B cell (primary cell): ENCODE results near the gene GPR142.

Experiments
- CTCF ChIP-seq: fragments of 200-600 bp; IDR thresholded peaks from one replicate; pipeline ENCODE4 v1.8.0; 2022; ENCODE audit warnings: antibody characterized with exemption, mild to moderate bottlenecking
- EZH2 ChIP-seq: IDR thresholded peaks from 2 replicates; pipeline ENCODE4 v1.6.1; 2012; ENCODE audit warnings: borderline replicate concordance, low read depth, mild to moderate bottlenecking, moderate library complexity, low read length; ENCODE audit not compliant: insufficient read depth, poor library complexity, severe bottlenecking

- no peak for TF ChIP-seq CTCF
- no peak for TF ChIP-seq EZH2
These were observed 23.7 kb downstream of the GPR142 start for GRCh38 chr17:74390680-74391653.
